ENCODE results near the gene ADAM10.
A peak's percentile ranks its signal among the peaks of the same experiment; 100 is the strongest.
"Not testable (repeated sequence)": the region's sequence is repeated elsewhere in the genome, so short reads cannot be mapped to it uniquely, and the experiment has no call there.

The ADAM10 gene

GRCh38 chr15:58749532-58750337, at the start of gene ADAM10:
Gene ADAM10, minus strand, starts transcription at chr15:58749707. Its CDS starts 173 bp downstream, at chr15:58749534.
- peak; percentile 98 for DNase-seq (ENCODE audit: low spot score)

- no peak for DNase-seq (ENCODE audit: low spot score)
These were observed 48.0 kb upstream of the ADAM10 start for GRCh38 chr15:58797505-58797904.

GRCh38 chr15:58795825-58796224, 46.3 kb upstream of the ADAM10 start:
- DNase-seq (ENCODE audit: low spot score), result no peak

GRCh38 chr15:58793862-58794261, 44.4 kb upstream of the ADAM10 start:
- DNase-seq (ENCODE audit: low spot score), result no peak

GRCh38 chr15:58788056-58788710, 38.7 kb upstream of the ADAM10 start:
- no peak for DNase-seq (ENCODE audit: low spot score)

- no peak for DNase-seq (ENCODE audit: low spot score)
These were observed 35.8 kb upstream of the ADAM10 start for GRCh38 chr15:58785355-58785754.

- no peak for DNase-seq (ENCODE audit: low spot score)
These were observed 30.0 kb upstream of the ADAM10 start for GRCh38 chr15:58779554-58779953.

- DNase-seq (ENCODE audit: low spot score), result no peak
These were observed 27.6 kb upstream of the ADAM10 start for GRCh38 chr15:58777107-58777506.

- no peak for DNase-seq (ENCODE audit: low spot score)
These were observed 25.9 kb upstream of the ADAM10 start for GRCh38 chr15:58775402-58775801.

- no peak for DNase-seq (ENCODE audit: low spot score)
These were observed 23.5 kb upstream of the ADAM10 start for GRCh38 chr15:58773024-58773423.

GRCh38 chr15:58771621-58772250, 22.2 kb upstream of the ADAM10 start:
- DNase-seq (ENCODE audit: low spot score), result peak; percentile 44

- DNase-seq (ENCODE audit: low spot score), result peak; percentile 99
These were observed 21.5 kb upstream of the ADAM10 start, which contains the start of gene MINDY2 for GRCh38 chr15:58770857-58771620. Gene MINDY2, plus strand, starts transcription at chr15:58771302. Its CDS starts 94 bp downstream, at chr15:58771396.

- peak; percentile 88 for DNase-seq (ENCODE audit: low spot score)
These were observed 21.0 kb upstream of the ADAM10 start for GRCh38 chr15:58770519-58770856.

GRCh38 chr15:58768601-58769004, 19.1 kb upstream of the ADAM10 start:
- DNase-seq (ENCODE audit: low spot score), result not testable (repeated sequence)

- no peak for DNase-seq (ENCODE audit: low spot score)
These were observed 16.8 kb upstream of the ADAM10 start for GRCh38 chr15:58766290-58766689.

- DNase-seq (ENCODE audit: low spot score), result no peak
These were observed 15.0 kb upstream of the ADAM10 start for GRCh38 chr15:58764468-58764867.

- no peak for DNase-seq (ENCODE audit: low spot score)
These were observed 13.2 kb upstream of the ADAM10 start for GRCh38 chr15:58762731-58763130.

GRCh38 chr15:58762285-58762684, 12.8 kb upstream of the ADAM10 start:
- DNase-seq (ENCODE audit: low spot score), result no peak

GRCh38 chr15:58761010-58761388, 11.5 kb upstream of the ADAM10 start:
- DNase-seq (ENCODE audit: low spot score), result no peak

- DNase-seq (ENCODE audit: low spot score), result no peak
These were observed 11.0 kb upstream of the ADAM10 start for GRCh38 chr15:58760385-58761009.

GRCh38 chr15:58758141-58758540, 8.6 kb upstream of the ADAM10 start:
- DNase-seq (ENCODE audit: low spot score), result no peak

GRCh38 chr15:58755956-58756355, 6.4 kb upstream of the ADAM10 start:
- no peak for DNase-seq (ENCODE audit: low spot score)

Measured in RKO (cell line).